HL-60/S4 treated with retinoic acid at 250 ng/mL for 4 days and 3 days (cell line): ENCODE measurements around the gene RPL10.

ENCODE experiments used
- in situ Hi-C: fragments of 300-500 bp; cut with MboI; formaldehyde crosslinking; loops from 2 replicates; pipeline ENCODE4 v1.7.0; 2022; ENCODE audit warnings: low sequenced_read_pairs

RPL10 gene

GRCh38 chrX:154360155-154360713 is 37.9 kb upstream of the RPL10 start:
- in situ Hi-C loops: no loop called here

DNA sequence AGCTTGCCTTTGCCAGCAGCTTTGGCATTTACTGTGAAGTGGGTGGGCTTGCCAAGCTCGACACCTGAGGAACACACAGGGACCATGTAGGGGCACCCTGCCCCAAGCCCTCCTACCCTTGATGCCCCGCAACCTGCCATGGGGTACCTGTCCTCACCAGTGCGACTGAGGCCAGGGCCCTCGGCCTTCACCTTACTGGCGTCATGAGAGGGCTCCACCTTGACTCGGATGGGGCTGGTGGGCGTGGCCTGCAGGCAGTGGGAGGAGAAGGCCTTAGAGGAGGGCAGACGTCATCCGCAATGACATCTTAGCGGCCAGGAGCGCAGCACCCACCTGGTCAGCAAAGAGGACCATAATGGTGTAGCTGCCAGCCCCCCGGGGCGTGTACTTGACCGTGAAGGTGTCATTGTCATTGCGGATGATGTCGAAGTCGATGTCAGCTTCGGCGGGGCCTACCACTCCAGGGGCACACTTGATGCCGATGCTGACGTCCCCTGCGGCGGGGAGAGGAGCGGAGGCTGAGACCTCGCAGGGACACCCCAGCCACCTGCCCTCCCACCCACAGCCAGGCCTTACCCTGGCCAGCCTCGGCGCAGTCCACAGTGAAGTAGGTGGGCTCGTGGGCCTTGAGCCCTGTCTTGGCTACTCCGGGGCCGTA is 36.0 kb upstream of the RPL10 start:
- in situ Hi-C loops: no loop called here

GRCh38 chrX:154363706-154364439 is 34.3 kb upstream of the RPL10 start:
- in situ Hi-C loops: no loop called here

DNA sequence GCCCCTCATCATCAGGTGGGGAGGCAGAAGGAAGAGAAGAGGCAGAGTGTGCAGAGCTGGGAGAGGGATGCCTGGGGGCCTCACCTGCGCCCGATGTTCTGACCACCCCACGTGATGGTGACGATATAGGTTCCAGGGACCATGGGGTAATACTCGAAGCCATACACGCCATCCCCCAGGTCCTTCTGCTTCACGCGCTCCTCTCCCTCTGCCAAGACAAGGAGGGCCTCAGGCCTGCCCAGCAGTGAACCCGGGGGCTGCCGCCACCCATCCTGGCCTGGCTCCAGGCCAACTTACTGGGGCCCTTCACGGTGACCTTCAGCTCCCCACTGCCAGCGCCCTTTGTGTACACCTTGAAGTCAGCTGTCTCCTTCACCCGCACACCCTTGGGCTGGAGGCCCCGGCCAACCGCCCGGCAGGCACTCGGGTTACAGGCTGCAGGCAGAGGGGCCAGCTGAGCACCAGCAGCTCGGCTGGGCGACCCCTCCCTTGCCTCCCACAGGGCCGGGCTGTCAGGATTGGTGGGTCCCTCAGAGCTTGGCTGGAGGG is 33.1 kb upstream of the RPL10 start:
- in situ Hi-C loops: no loop called here

- in situ Hi-C loops: no loop called here
Measured at GRCh38 chrX:154365997-154366665, 32.0 kb upstream of the RPL10 start.

- in situ Hi-C loops: no loop called here
Measured at GRCh38 chrX:154366666-154367055, 31.5 kb upstream of the RPL10 start.

- in situ Hi-C loops: no loop called here
Measured at GRCh38 chrX:154367474-154368308, 30.5 kb upstream of the RPL10 start.

DNA sequence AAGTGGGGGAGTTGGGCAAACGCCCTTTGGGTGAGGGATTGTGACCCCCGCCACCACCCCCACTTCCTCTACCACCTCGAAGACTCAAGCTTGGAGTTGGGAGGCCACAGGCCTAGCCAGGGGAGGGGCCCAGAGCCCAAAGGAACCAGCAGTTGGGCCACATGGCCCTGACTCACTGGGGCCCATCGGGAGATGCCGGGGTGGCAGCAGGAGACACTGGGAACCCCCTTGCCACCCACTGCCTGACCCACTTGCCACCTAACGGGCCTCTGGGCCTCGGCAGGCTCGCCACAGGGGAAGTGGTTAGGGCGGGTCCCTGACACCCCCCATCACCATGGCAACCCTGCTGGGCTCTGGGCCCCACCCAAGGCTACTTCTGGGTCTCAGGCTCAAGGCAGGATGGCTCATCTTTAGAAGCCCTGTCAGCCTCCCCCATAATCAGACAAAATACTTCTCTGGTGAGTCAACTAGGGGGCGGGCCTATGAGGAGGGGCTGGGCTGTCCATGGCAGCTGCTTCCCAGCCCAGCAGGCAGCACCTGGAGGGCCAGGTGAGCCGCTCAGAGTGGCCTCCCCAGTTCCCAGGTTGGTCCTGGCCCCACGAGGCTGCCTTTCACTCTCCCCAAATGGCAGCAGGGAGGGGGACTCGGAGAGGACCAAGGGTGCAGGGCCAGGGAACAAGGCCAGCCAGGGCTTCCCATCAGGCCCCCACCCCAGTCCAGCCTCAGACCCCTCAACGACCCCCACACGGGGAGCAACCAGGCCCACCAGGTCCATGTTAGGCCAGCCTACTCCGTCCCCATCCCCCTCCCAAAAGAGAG is 29.3 kb upstream of the RPL10 start:
- in situ Hi-C loops: no loop called here

- in situ Hi-C loops: no loop called here
Measured at GRCh38 chrX:154369449-154370299, 28.5 kb upstream of the RPL10 start.

DNA sequence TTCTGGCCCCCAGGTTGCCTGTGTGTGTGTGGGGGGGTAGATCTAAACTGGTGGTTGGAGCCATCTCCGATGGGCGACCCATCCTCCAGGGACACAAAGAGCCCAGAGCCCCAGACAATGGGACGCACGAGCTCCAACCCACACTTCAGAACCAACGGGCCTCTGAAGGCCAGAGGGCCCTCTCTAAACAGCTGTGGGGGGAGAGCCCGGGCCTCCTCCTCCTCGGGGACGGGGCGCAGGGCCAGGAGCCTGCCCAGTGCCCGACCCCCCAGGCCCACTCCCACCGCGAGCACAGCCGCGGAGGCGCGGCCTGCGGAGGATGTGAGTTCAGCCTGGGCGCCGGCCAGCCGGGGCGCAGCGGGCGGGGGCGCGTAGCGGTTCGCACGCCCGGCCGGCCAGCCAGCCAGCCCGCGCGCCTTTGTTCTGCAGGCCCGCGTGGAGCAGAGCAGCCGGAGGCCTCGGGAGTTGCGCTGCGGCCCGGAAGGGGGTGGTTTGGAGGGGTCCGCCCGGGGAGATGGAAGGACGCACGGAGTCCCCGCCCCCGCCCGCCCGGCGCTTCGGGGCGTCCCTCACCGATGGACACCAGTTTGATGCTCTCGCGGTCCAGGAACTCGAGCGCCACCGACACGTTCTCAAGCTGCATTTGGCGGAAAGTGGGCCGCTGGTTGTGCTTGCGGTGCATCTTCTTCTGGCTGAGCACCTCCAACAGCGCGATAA is 27.7 kb upstream of the RPL10 start:
- in situ Hi-C loops: no loop called here

DNA sequence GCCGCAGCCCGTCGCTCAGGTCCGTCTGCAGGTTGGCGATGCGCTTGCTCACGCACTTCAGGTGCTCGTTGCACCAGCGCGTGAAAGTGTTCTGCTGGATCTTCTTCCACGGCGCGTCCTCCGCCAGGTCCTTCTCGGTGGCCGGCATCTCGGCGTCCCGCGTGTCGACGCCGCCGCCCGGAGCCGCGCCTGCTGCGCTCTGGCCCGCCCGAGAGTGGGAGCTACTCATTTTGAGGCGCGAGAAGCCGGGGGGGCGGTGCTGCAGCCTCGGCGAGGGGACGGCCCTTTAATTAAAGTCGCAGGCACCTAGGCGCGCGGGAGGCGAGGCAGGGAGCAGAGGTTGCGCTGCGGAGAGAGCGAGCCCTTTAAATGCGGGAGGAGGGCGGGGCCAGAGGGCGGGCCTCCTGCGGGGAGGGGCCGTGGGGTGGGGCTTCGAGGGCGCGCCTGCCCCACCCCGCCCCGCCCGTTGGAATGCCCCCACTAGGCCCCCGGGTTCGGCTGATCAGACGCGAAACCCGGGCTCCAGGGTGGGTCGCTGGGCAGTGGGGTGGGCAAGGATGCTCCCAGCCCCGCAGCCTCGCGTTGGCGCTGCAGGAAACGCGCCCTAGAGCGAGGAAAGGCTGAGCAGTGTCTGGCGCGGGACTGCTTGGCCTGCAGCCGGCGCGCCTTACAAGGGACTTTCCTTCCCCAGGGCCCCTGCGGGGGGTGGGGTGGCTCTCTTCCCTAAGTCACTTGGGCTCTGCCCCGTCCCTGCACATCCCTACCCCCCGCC is 27.0 kb upstream of the RPL10 start:
- in situ Hi-C loops: no loop called here

DNA sequence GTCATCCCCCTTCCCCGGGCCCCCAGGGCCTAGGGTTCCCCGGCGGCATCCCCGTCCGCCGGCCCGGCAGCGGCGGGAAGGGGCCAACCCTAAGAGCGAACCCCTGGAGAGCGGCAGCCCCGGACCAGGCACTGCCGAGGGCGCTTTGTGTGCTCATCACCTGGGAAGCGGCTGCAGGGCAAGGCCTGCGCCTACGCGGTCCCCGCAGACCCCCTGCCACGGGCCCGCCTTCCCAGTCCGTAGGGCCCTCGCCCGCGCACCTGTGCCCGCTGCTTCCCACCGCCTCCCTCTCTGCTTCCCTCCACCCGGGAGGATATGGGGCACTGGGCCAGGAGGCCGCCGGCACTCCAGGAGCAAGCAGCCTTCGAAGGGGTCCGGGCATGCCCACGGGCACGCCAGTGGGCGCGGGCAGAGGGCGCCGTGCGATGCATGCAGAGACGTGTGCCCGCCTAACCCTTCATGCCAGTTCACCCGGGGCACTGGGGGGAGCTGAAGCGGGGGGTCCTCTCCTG is 26.3 kb upstream of the RPL10 start:
- in situ Hi-C loops: no loop called here

- in situ Hi-C loops: no loop called here
Measured at GRCh38 chrX:154372612-154373022, 25.6 kb upstream of the RPL10 start.

DNA sequence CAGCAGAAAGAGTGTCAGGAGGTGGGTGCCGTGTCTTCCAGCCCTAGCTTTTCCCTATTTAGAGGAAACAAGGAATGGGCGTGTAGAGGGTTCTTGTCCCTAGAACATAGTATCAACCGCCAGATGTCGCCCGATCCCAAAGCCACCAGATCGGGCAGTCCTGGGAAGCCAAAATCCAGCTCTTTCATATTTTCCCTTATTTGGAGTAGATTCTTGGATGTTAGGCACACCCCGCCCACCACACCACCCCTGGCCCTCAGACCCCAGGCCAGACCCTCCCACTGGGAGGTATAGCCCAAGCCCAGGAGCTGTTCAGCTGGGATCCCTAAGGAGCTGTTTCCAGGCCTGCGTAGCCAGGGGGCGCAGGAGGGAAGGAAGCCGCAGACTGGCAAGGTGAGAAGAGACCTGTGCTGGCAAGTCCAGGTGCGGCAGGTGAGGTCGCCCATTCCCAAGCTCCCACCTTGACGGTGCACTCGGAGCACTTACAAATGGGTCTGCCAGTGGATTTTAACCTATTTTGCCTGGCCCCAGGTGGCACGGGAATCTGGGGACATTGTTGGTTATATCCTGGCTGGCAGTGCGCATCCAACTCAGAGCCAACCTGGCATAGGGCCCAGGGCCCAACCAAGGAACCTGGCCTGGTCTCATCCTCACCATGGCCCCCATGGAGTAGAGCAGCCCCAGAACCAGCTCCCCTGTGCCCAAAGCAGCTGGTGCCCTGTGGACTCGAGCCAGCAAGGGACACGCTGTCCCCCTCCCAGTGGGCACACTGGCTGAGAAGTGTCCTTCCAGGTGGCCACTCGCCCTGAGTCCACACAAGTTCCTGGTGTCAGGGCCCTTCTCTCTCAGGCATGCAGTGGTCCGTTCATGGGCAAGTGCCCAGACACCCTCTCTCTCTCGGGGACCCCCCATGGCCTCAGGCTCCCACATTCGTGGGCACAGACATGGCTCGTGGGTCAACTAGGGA is 24.6 kb upstream of the RPL10 start:
- in situ Hi-C loops: no loop called here

DNA sequence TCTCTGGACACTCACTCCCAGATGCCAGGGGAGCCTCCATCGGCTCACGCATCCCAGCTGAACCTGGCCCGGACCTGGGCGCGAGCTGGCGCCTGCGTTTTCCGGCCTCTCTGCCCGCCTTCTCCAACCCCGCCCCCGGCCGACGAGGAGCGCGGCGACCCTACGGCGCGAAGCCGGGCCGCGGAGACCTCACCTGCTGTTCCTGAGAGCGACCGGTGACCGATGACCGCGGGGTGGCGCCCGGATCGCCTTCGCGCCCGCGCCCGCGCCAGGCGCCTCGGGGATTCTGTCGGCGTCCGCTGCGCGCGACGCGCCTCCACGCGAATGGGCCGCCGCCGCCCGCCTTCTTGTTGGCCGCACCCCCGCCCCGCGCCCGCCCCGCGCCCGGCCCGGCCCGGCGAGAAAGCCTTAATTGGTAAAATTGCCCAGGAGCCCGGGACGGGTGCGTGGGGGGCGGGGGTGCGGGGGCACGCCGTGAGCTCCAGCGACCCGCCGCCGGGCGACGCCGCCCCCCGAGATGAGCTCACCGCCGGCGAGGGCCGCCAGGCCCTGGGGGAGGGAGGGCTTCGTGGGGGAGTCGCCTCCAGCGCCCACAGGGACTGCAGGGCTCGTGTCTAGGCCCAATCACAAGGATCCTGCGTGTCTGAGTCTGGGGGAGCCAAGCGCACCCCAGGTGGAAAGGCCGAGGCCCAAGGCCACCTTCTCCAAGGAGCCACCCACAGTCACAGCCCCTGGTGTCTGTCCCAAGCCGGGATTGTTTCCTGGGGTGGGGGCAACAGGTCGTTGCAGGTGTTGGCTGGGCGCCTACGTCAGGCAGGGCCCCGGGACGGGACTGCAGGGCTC is 23.6 kb upstream of the RPL10 start, which contains the start of gene FLNA:
Gene FLNA, minus strand, starts transcription at position 322 of the 843 bp plus-strand sequence. CDS start 3,389 bp downstream, outside the sequence.
- in situ Hi-C loops: no loop called here
